BJ (cell line): ENCODE results near the gene TMEM135. TPM values are rescaled to one million over a fixed set of nuclear protein-coding genes. Genes with fewer than 3 reads are reported as not detected.

Experiments used
- CTCF ChIA-PET: fragments of 350-600 bp; formaldehyde crosslinking; extraction: SDS; loops from one replicate; lab custom pipeline; 2021; ENCODE audit warnings: antibody characterized with exemption, inconsistent platforms; lab: Yijun Ruan, JAX
- POLR2A ChIA-PET: fragments of 300-600 bp; sonication (Branson Sonifier 250); formaldehyde crosslinking; extraction: SDS; loops from one replicate; lab custom pipeline; 2021; ENCODE audit warnings: antibody characterized with exemption; lab: Charles Lee
- DNase-seq: peaks from one replicate; pipeline ENCODE4 v3.0.0-alpha.2; 2011; ENCODE audit warnings: low read depth
- H3K27me3 ChIP-seq: 2 replicates; pipeline ENCODE4 v1.6.0; 2011; ENCODE audit warnings: low read length; ENCODE audit not compliant: control insufficient read depth, insufficient read depth
- H3K36me3 ChIP-seq: 2 replicates; pipeline ENCODE4 v1.5.1; 2011; ENCODE audit warnings: low read length; ENCODE audit not compliant: control insufficient read depth, insufficient read depth
- H3K4me3 ChIP-seq: 2 replicates; pipeline ENCODE4 v1.5.1; 2011; ENCODE audit warnings: low read depth, mild to moderate bottlenecking, control low read depth, low read length
- CTCF ChIP-seq: IDR thresholded peaks from 2 replicates; pipeline ENCODE4 v1.5.1; 2011; ENCODE audit warnings: low read depth, mild to moderate bottlenecking, control low read depth, inconsistent platforms, low read length, moderate library complexity; ENCODE audit not compliant: insufficient read depth
- polyA plus RNA-seq: library from polyadenylated mRNA; depleted of rRNA; stranded (reverse); fragments of >200 nt; gene quantifications from 2 replicates; pipeline ENCODE4 v1.2.3, GENCODE V29; 2011

Gene TMEM135
- polyA plus RNA-seq, 1 experiment, result 4.6 TPM

- TF ChIP-seq CTCF, result no peak
- Histone ChIP-seq H3K4me3 (no peak overlapping the region), H3K27me3 (no peaks in the 10 kb centered on the region), H3K36me3 (no peaks in the 10 kb centered on the region)
- ChIA-PET POLR2A (no interaction called here), CTCF (interaction anchor here (0.9 kb wide), 1 partner anchor 11 kb away, joined by 3 read pairs; no protein-coding TSS in a partner anchor)
- DNase-seq, result peak; percentile 3
These were observed 186.1 kb downstream of the TMEM135 start for GRCh38 chr11:87223816-87224215.

GRCh38 chr11:87224486-87224885, 186.8 kb downstream of the TMEM135 start:
- ChIA-PET CTCF (interaction anchor here (0.9 kb wide), 1 partner anchor 11 kb away, joined by 3 read pairs; no protein-coding TSS in a partner anchor), POLR2A (no interaction called here)
- no peak for TF ChIP-seq CTCF
- Histone ChIP-seq H3K4me3 (no peak overlapping the region), H3K27me3 (no peaks in the 10 kb centered on the region), H3K36me3 (no peaks in the 10 kb centered on the region)
- no peak for DNase-seq

GRCh38 chr11:87228820-87229219, 191.1 kb downstream of the TMEM135 start:
- Histone ChIP-seq H3K27me3 (no peaks in the 10 kb centered on the region), H3K4me3 (no peak overlapping the region), H3K36me3 (no peaks in the 10 kb centered on the region)
- POLR2A ChIA-PET, result no interaction called here
- CTCF ChIA-PET, result no interaction called here
- TF ChIP-seq CTCF, result no peak
- no peak for DNase-seq

- TF ChIP-seq CTCF, result no peak
- H3K36me3 ChIP-seq, result no peaks in the 10 kb centered on the region
- no peak overlapping the region for H3K4me3 ChIP-seq
- no peaks in the 10 kb centered on the region for H3K27me3 ChIP-seq
- POLR2A ChIA-PET, result no interaction called here
- no peak for DNase-seq
- CTCF ChIA-PET, result no interaction called here
These were observed 193.3 kb downstream of the TMEM135 start for GRCh38 chr11:87230995-87231394.

- TF ChIP-seq CTCF, result no peak
- ChIA-PET CTCF (no interaction called here), POLR2A (no interaction called here)
- Histone ChIP-seq H3K27me3 (no peaks in the 10 kb centered on the region), H3K4me3 (no peak overlapping the region), H3K36me3 (no peaks in the 10 kb centered on the region)
- DNase-seq, result no peak
These were observed 194.6 kb downstream of the TMEM135 start for GRCh38 chr11:87232320-87232719.
